Mucosa of descending colon (tissue), 3 donors: ENCODE data around the gene RNF10. TPM values are rescaled to one million over a fixed set of nuclear protein-coding genes. Genes with fewer than 3 reads are reported as not detected.

Experiments
- ATAC-seq: fragments of 200-7000 bp; cut with Tn5 transposase; one replicate; pipeline ENCODE4 v1.9.1; 2020; ENCODE audit warnings: mild to moderate bottlenecking, moderate library complexity
- DNase-seq, 3 donors: peaks; one replicate each; pipeline ENCODE4 v3.0.0-alpha.2; 2020
- H3K36me3 ChIP-seq: fragments of 200-600 bp; one replicate; pipeline ENCODE4 v1.8.0; 2021; ENCODE audit warnings: low read depth, mild to moderate bottlenecking
- H3K4me1 ChIP-seq: fragments of 200-600 bp; one replicate; pipeline ENCODE4 v1.8.0; 2021; ENCODE audit warnings: low read depth, mild to moderate bottlenecking
- H3K4me3 ChIP-seq: fragments of 200-600 bp; one replicate; pipeline ENCODE4 v1.8.0; 2021; ENCODE audit warnings: mild to moderate bottlenecking
- H3K9me3 ChIP-seq: fragments of 200-600 bp; one replicate; pipeline ENCODE4 v1.8.0; 2021; ENCODE audit warnings: mild to moderate bottlenecking
- intact Hi-C, 2 donors: fragments of 100-400 bp; cut with DNase I in 1 of 2; cut with micrococcal nuclease in 1 of 2; formaldehyde crosslinking; loops; one replicate each; pipeline versions ENCODE4 v1.11.0 to v1.11.1; 2022; cut with DNase I, micrococcal nuclease
- total RNA-seq, 3 donors: library from RNA; stranded (reverse); fragmentation: NEBNext Ultra II Directional in 2 of 3; extraction: Animal tissue kit (Norgen Biotek cat#: 25700) in 2 of 3; gene quantifications; one replicate each; pipeline versions ENCODE4 v1.2.1 to v1.2.4, GENCODE V29; 2021 to 2023
- TF ChIP-seq, protein P1 (sequence below): fragments of 200-600 bp; IDR thresholded peaks from one replicate; pipeline ENCODE4 v1.8.0; 2022; ENCODE audit warnings: antibody characterized with exemption, mild to moderate bottlenecking
- donor health status: DM: no; HTN: no; CAD: no; lungs with moderate emphysema.
- donor health status: DM: no; HTN: no; CAD: no.
- donor health status: DM: no; HTN: yes; CAD: no.

Gene RNF10
- total RNA-seq, 3 donors from 2014 or later, result 158 to 300 (median 237) TPM

DNA sequence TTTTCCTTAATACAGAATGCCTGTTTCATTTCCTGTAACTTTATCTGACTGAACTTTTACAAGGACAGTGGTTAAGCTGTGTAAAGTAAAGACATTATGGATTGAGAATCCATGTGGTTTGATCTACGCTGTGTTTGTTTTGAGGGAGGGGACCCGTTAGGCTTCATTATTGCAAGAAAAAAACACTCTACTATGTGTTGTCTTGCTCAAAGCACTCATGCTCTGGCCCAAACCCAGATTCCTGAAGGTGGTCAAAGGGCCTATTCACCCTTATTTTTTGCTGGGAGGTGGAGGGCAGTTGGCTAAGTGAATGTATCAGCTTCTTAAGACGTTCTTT lies 11.9 kb downstream of the RNF10 start:
- H3K4me1 ChIP-seq, result peaks cover 57% of the 10 kb centered on the region
- no peak overlapping the region for H3K4me3 ChIP-seq
- H3K9me3 ChIP-seq, result no peaks in the 10 kb centered on the region
- intact Hi-C loops, result no loop called here
- no peak for DNase-seq
- H3K36me3 ChIP-seq, result no peaks in the 10 kb centered on the region
- TF ChIP-seq, protein P1, sequence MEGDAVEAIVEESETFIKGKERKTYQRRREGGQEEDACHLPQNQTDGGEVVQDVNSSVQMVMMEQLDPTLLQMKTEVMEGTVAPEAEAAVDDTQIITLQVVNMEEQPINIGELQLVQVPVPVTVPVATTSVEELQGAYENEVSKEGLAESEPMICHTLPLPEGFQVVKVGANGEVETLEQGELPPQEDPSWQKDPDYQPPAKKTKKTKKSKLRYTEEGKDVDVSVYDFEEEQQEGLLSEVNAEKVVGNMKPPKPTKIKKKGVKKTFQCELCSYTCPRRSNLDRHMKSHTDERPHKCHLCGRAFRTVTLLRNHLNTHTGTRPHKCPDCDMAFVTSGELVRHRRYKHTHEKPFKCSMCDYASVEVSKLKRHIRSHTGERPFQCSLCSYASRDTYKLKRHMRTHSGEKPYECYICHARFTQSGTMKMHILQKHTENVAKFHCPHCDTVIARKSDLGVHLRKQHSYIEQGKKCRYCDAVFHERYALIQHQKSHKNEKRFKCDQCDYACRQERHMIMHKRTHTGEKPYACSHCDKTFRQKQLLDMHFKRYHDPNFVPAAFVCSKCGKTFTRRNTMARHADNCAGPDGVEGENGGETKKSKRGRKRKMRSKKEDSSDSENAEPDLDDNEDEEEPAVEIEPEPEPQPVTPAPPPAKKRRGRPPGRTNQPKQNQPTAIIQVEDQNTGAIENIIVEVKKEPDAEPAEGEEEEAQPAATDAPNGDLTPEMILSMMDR, result no peak
- ATAC-seq, result peak; percentile 71

GRCh38 chr12:120554678-120555077 lies 20.5 kb downstream of the RNF10 start:
- H3K9me3 ChIP-seq, result no peaks in the 10 kb centered on the region
- no peak for ATAC-seq
- no peak overlapping the region for H3K4me3 ChIP-seq
- no peak for DNase-seq
- TF ChIP-seq, protein P1, result no peak
- peaks cover 4% of the 10 kb centered on the region for H3K36me3 ChIP-seq
- H3K4me1 ChIP-seq, result peaks cover 26% of the 10 kb centered on the region
- intact Hi-C loops, result no loop called here

DNA sequence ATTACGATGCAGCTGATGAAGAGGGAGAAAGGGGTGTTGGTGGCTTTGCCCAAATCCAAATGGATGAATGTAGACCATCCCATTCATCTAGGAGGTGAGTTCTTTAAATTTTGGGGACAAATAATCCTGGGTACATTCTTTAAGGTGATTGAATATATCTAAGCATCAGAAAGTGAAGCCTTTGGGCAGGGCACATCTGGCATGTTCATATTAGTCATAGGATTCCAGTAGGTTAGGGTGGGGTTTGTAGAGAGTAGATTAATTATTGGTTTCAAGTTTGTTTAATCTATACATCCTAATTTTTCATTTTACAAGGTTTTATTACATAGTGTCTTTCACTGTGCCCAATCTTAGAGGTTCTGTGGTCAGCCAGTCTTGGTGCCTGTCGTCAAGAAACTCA lies 23.4 kb downstream of the RNF10 start:
- Histone ChIP-seq H3K4me1 (peaks cover 1% of the 10 kb centered on the region), H3K36me3 (peaks cover 4% of the 10 kb centered on the region), H3K4me3 (no peak overlapping the region), H3K9me3 (no peaks in the 10 kb centered on the region)
- DNase-seq (no peak), ATAC-seq (no peak)
- TF ChIP-seq, protein P1, result no peak
- intact Hi-C loops, result no loop called here

- DNase-seq (no peak), ATAC-seq (no peak)
- TF ChIP-seq, protein P1, result no peak
- Histone ChIP-seq H3K36me3 (peaks cover 26% of the 10 kb centered on the region), H3K9me3 (no peaks in the 10 kb centered on the region), H3K4me3 (no peak overlapping the region), H3K4me1 (no peaks in the 10 kb centered on the region)
- intact Hi-C loops, result no loop called here
Observed at GRCh38 chr12:120562906-120563305, 28.8 kb downstream of the RNF10 start.

- Histone ChIP-seq H3K4me1 (no peaks in the 10 kb centered on the region), H3K4me3 (no peak overlapping the region), H3K9me3 (no peaks in the 10 kb centered on the region), H3K36me3 (peaks cover 26% of the 10 kb centered on the region)
- TF ChIP-seq, protein P1, result no peak
- ATAC-seq, result no peak
- intact Hi-C loops, result no loop called here
- DNase-seq, result no peak
Observed at GRCh38 chr12:120563495-120563894, 29.3 kb downstream of the RNF10 start.

- Histone ChIP-seq H3K4me3 (no peak overlapping the region), H3K36me3 (peaks cover 32% of the 10 kb centered on the region), H3K9me3 (no peaks in the 10 kb centered on the region), H3K4me1 (no peaks in the 10 kb centered on the region)
- no peak for DNase-seq
- no peak for ATAC-seq
- TF ChIP-seq, protein P1, result no peak
- intact Hi-C loops, result no loop called here
Observed at GRCh38 chr12:120571299-120571698, 37.1 kb downstream of the RNF10 start.
